MCF 10A (cell line): ENCODE data around the gene TPSD1. TPM values are rescaled to one million over a fixed set of nuclear protein-coding genes. Genes with fewer than 3 reads are reported as not detected.

ENCODE experiments used
- BruUV-seq: library from RNA; stranded (reverse); fragments of 400-500 nt; replicated peaks from 2 replicates; lab custom pipeline; 2021; lab: Mats Ljungman, UMichigan
- CTCF ChIA-PET: fragments of 300-600 bp; sonication (Branson Sonifier 250); formaldehyde crosslinking; extraction: SDS; loops from one replicate; lab custom pipeline; 2021; ENCODE audit warnings: antibody characterized with exemption, inconsistent platforms; lab: Yijun Ruan, JAX
- POLR2A ChIA-PET: fragments of 300-600, 350-650 bp; sonication (Branson Sonifier 250); formaldehyde crosslinking; extraction: SDS; loops from one replicate; lab custom pipeline; 2020; ENCODE audit warnings: antibody characterized with exemption, inconsistent platforms; lab: Yijun Ruan, JAX
- DNase-seq: peaks from one replicate; pipeline ENCODE4 v3.0.0-alpha.2; 2018; ENCODE audit not compliant: unreplicated experiment
- H3K27ac Mint-ChIP-seq: one replicate; pipeline ENCODE4 v1.8.0; 2022; ENCODE audit warnings: mild to moderate bottlenecking, low read depth, mixed read lengths; ENCODE audit not compliant: unreplicated experiment
- H3K27me3 Mint-ChIP-seq: one replicate; pipeline ENCODE4 v1.8.0; 2022; ENCODE audit warnings: mixed read lengths; ENCODE audit not compliant: insufficient read depth, unreplicated experiment
- H3K36me3 Mint-ChIP-seq: one replicate; pipeline ENCODE4 v1.8.0; 2022; ENCODE audit warnings: mild to moderate bottlenecking, moderate library complexity, mixed read lengths; ENCODE audit not compliant: insufficient read depth, unreplicated experiment
- H3K4me1 Mint-ChIP-seq: one replicate; pipeline ENCODE4 v1.8.0; 2022; ENCODE audit warnings: mixed read lengths; ENCODE audit not compliant: insufficient read depth, unreplicated experiment
- H3K4me3 Mint-ChIP-seq: one replicate; pipeline ENCODE4 v1.8.0; 2022; ENCODE audit warnings: mild to moderate bottlenecking, moderate library complexity, mixed read lengths; ENCODE audit not compliant: unreplicated experiment
- H3K9me3 Mint-ChIP-seq: one replicate; pipeline ENCODE4 v1.8.0; 2022; ENCODE audit warnings: mixed read lengths; ENCODE audit not compliant: unreplicated experiment
- intact Hi-C: fragments of 100-400 bp; cut with micrococcal nuclease; formaldehyde crosslinking; loops from 2 replicates; pipeline ENCODE4 v1.14.1; 2022
- total RNA-seq: library from RNA; stranded (reverse); gene quantifications from 2 replicates; pipeline ENCODE4 v1.2.3, GENCODE V29; 2022
- TF ChIP-seq, protein P1 (sequence below): fragments of 200-600 bp; IDR thresholded peaks from one replicate; pipeline ENCODE4 v1.8.0; 2022; ENCODE audit warnings: antibody characterized with exemption, mild to moderate bottlenecking; ENCODE audit not compliant: unreplicated experiment

Gene TPSD1
- total RNA-seq, 1 experiment from 2014 or later: not detected

DNA sequence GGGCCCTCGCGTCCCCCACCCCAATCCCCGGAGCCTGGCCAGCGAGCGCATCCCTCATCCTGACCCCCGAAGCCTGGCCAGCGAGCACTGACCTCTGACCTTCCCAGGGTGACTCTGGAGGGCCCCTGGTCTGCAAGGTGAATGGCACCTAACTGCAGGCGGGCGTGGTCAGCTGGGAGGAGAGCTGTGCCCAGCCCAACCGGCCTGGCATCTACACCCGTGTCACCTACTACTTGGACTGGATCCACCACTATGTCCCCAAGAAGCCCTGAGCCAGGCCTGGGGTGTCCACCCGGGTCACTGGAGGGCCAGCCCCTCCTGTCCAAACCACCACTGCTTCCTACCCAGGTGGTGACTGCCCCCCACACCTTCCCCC is 2.3 kb downstream of the TPSD1 start:
- no peak overlapping the region for H3K27ac Mint-ChIP-seq
- intact Hi-C loops: no loop called here
- no peaks in the 10 kb centered on the region for H3K9me3 Mint-ChIP-seq
- no peaks in the 10 kb centered on the region for H3K4me1 Mint-ChIP-seq
- H3K4me3 Mint-ChIP-seq: no peak overlapping the region
- ChIA-PET POLR2A (no interaction called here), CTCF (interaction anchor here (0.6 kb wide), 1 partner anchor 293 kb away, joined by 3 read pairs; no protein-coding TSS in a partner anchor)
- H3K27me3 Mint-ChIP-seq: peaks cover 47% of the 10 kb centered on the region
- no TSS peak for BruUV-seq
- DNase-seq: no peak
- TF ChIP-seq, protein P1, sequence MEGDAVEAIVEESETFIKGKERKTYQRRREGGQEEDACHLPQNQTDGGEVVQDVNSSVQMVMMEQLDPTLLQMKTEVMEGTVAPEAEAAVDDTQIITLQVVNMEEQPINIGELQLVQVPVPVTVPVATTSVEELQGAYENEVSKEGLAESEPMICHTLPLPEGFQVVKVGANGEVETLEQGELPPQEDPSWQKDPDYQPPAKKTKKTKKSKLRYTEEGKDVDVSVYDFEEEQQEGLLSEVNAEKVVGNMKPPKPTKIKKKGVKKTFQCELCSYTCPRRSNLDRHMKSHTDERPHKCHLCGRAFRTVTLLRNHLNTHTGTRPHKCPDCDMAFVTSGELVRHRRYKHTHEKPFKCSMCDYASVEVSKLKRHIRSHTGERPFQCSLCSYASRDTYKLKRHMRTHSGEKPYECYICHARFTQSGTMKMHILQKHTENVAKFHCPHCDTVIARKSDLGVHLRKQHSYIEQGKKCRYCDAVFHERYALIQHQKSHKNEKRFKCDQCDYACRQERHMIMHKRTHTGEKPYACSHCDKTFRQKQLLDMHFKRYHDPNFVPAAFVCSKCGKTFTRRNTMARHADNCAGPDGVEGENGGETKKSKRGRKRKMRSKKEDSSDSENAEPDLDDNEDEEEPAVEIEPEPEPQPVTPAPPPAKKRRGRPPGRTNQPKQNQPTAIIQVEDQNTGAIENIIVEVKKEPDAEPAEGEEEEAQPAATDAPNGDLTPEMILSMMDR: no peak
- no peaks in the 10 kb centered on the region for H3K36me3 Mint-ChIP-seq

DNA sequence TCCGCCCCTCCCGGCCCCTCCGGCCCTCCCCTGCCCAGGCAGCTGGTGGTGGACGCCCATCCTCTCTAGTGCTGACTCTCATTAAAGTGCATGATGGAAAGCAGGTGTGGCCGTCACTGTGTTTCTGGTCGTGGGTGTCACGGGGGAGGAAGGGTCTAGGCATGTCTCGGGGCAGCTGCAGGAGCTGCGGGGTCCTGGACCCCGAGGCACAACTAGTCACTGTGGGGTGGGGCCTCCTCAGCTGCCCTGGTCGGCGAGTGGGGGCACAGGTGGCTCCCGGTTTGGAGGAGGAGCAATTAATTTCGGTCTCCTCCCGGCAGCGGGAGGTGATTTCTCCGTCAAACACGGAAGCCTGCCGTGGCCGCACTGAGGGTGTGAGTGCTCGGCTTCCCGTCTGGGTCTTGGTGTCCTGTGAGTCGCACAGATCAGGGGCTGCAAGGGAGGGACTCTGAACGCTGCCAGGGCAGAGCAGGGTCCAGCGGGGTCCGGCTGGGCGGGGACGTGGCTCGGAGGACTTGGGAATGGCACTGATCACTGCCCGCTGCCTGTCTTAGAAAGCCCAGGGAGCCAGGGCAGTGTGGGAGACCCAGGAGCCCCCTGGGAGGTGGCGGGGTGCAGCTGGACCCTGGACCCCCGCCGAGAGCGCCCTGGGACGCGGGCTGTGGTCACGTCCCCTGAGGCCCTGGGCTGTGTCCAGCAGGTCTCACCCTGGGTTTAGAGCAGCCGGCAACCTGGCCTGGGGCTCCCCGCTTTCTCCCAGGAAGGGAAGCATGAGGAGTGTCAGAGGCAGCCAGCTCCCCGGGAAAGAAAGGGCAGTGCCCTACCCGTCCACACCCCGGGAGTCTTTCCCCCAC is 3.3 kb downstream of the TPSD1 start:
- peaks cover 47% of the 10 kb centered on the region for H3K27me3 Mint-ChIP-seq
- H3K4me3 Mint-ChIP-seq: no peak overlapping the region
- POLR2A ChIA-PET: interaction anchor here (0.7 kb wide), 1 partner anchor 54 kb away, joined by 3 read pairs; no protein-coding TSS in a partner anchor

DNA sequence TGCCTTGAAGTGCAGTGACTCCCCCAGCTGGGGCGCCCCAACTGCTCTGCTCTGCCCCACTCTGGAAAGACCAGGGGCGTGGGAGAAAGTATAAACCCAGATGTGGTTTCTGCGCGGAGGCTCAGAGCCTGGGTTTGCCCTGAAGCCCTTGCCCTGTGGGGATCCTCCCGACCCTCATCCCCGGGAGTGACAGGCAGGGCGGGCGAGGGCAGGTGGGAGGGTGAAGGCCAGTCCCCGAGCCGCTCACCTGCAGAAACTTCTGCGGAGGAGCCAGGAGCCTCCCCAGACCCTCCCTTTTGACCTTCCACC is 3.8 kb downstream of the TPSD1 start:
- no TSS peak for BruUV-seq
- TF ChIP-seq, protein P1: no peak
- intact Hi-C loops: no loop called here
- H3K27ac Mint-ChIP-seq: no peak overlapping the region
- ChIA-PET POLR2A (no interaction called here), CTCF (no interaction called here)
- peaks cover 47% of the 10 kb centered on the region for H3K27me3 Mint-ChIP-seq
- no peaks in the 10 kb centered on the region for H3K36me3 Mint-ChIP-seq
- peaks cover 8% of the 10 kb centered on the region for H3K9me3 Mint-ChIP-seq
- no peaks in the 10 kb centered on the region for H3K4me1 Mint-ChIP-seq
- no peak for DNase-seq
- no peak overlapping the region for H3K4me3 Mint-ChIP-seq

More for the DNA sequence above, 3.3 kb downstream of the TPSD1 start:
- Mint-ChIP-seq H3K27ac (no peak overlapping the region), H3K36me3 (no peaks in the 10 kb centered on the region), H3K9me3 (peaks cover 2% of the 10 kb centered on the region), H3K4me1 (no peaks in the 10 kb centered on the region)
- CTCF ChIA-PET: interaction anchor here (0.5 kb wide), 1 partner anchor 380 kb away, joined by 3 read pairs; no protein-coding TSS in a partner anchor
- intact Hi-C loops: no loop called here
- TF ChIP-seq, protein P1: no peak
- BruUV-seq: no TSS peak
- DNase-seq: no peak

DNA sequence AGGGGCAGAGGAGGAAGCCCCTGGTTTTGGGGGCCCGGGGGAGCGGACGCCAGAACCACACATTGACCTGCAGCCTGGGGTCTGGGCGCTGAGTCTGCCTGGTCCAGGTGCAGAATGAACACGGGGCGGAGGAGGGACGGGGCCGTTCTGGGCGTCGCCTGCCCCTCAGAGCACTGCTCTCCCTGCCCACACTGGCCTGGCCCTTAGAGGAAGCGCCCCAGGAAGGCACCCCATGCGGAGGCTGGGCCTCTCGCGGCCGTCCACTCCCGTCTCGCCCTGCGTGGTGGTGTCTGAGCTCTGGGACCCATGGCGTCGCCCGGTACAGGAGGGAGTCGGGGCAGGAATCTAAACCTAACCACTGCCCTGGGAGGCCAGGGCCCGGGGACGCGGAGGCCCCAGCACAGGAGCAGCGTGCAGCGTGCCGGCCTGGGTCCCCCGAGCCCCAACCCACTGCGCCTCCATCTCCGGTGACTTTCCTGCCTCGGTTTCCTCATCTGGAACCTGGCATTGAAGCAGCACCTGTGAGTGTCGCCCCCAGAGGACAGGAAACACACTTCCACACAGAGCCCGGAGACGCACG is 4.3 kb downstream of the TPSD1 start:
- Mint-ChIP-seq H3K4me3 (no peak overlapping the region), H3K27ac (no peak overlapping the region), H3K4me1 (no peaks in the 10 kb centered on the region), H3K36me3 (no peaks in the 10 kb centered on the region), H3K27me3 (peaks cover 47% of the 10 kb centered on the region), H3K9me3 (peaks cover 8% of the 10 kb centered on the region)
- TF ChIP-seq, protein P1: no peak
- ChIA-PET POLR2A (no interaction called here), CTCF (no interaction called here)
- no peak for DNase-seq
- BruUV-seq: no TSS peak
- intact Hi-C loops: no loop called here
